CD14-positive monocyte (primary cell): ENCODE data around the gene SYTL1. TPM values are rescaled to one million over a fixed set of nuclear protein-coding genes. Genes with fewer than 3 reads are reported as not detected.

Experiments
- DNase-seq, 3 donors: peaks; one replicate each; pipeline ENCODE4 v3.0.0-alpha.2; 2011 to 2022
- H2AFZ ChIP-seq: 2 replicates; pipeline ENCODE4 v1.6.0; 2012; ENCODE audit warnings: mild to moderate bottlenecking, low read depth, low read length, inconsistent platforms; ENCODE audit not compliant: insufficient read depth, poor library complexity, severe bottlenecking
- H3K27ac ChIP-seq, 2 donors: 1 replicate in 1 of 2; 2 replicates in 1 of 2; pipeline ENCODE4 v1.5.1; 2012 to 2013; ENCODE audit warnings: low read length in 2 of 2, control low read depth in 1 of 2, inconsistent platforms in 1 of 2, low read depth in 1 of 2, mild to moderate bottlenecking in 1 of 2
- H3K27me3 ChIP-seq, 2 donors: one replicate each; pipeline versions ENCODE4 v1.6.0 to v1.6.1; 2011 to 2013; ENCODE audit warnings: low read length in 2 of 2; ENCODE audit not compliant: control insufficient read depth in 2 of 2, insufficient read depth in 2 of 2
- H3K36me3 ChIP-seq, 2 donors: replicated peaks in 1 of 2; 1 replicate in 1 of 2; 2 replicates in 1 of 2; pipeline versions ENCODE4 v1.5.1 to v1.6.1; 2012 to 2013; ENCODE audit warnings: low read length in 2 of 2, control low read depth in 1 of 2, inconsistent platforms in 1 of 2, mild to moderate bottlenecking in 1 of 2; ENCODE audit not compliant: insufficient read depth in 2 of 2, control insufficient read depth in 1 of 2
- H3K4me1 ChIP-seq, 2 donors: 1 replicate in 1 of 2; 2 replicates in 1 of 2; pipeline versions ENCODE4 v1.5.1 to v1.6.1; 2012 to 2013; ENCODE audit warnings: low read length in 2 of 2, control low read depth in 1 of 2, inconsistent platforms in 1 of 2, mild to moderate bottlenecking in 1 of 2, moderate library complexity in 1 of 2; ENCODE audit not compliant: insufficient read depth in 2 of 2, control insufficient read depth in 1 of 2
- H3K4me2 ChIP-seq: replicated peaks from 2 replicates; pipeline ENCODE3; 2012; ENCODE audit warnings: low read length, moderate library complexity, mild to moderate bottlenecking; ENCODE audit not compliant: poor library complexity, severe bottlenecking; ENCODE audit errors: extremely low read depth
- H3K4me3 ChIP-seq, 3 experiments: fragments of 200-600 bp in 1 of 3; sonication (generic) in 1 of 3; replicated peaks in 1 of 3; 1 replicate in 2 of 3; 2 replicates in 1 of 3; pipeline ENCODE4 v1.5.1; 2011 to 2013; ENCODE audit warnings: low read length in 3 of 3, mild to moderate bottlenecking in 3 of 3, control low read depth in 2 of 3, low read depth in 2 of 3, inconsistent platforms in 1 of 3, moderate library complexity in 1 of 3
- H3K79me2 ChIP-seq: 2 replicates; pipeline ENCODE4 v1.6.0; 2012; ENCODE audit warnings: mild to moderate bottlenecking, control low read depth, inconsistent platforms, low read length, moderate library complexity; ENCODE audit not compliant: insufficient read depth
- H3K9ac ChIP-seq: 2 replicates; pipeline ENCODE4 v1.6.0; 2017; ENCODE audit warnings: low read length, mild to moderate bottlenecking; ENCODE audit not compliant: insufficient read depth, poor library complexity, severe bottlenecking
- H3K9me3 ChIP-seq, 2 donors: replicated peaks in 1 of 2; 1 replicate in 1 of 2; 2 replicates in 1 of 2; pipeline versions ENCODE4 v1.5.1 to v1.6.1; 2012 to 2013; ENCODE audit warnings: low read length in 2 of 2, control low read depth in 1 of 2; ENCODE audit not compliant: control insufficient read depth in 1 of 2, insufficient read depth in 1 of 2
- H4K20me1 ChIP-seq: 2 replicates; pipeline ENCODE4 v1.6.0; 2012; ENCODE audit warnings: mild to moderate bottlenecking, low read length, control low read depth, moderate library complexity; ENCODE audit not compliant: insufficient read depth
- H3K27ac Mint-ChIP-seq, 7 donors: one replicate each; pipeline ENCODE4 v1.8.0; 2020; ENCODE audit warnings: mild to moderate bottlenecking in 7 of 7, mixed read lengths in 7 of 7, moderate library complexity in 6 of 7, inconsistent platforms in 2 of 7
- H3K27me3 Mint-ChIP-seq, 3 donors: one replicate each; pipeline ENCODE4 v1.8.0; 2021 to 2022; ENCODE audit warnings: low read depth in 3 of 3, mild to moderate bottlenecking in 3 of 3, mixed read lengths in 3 of 3, moderate library complexity in 3 of 3, inconsistent platforms in 1 of 3
- H3K36me3 Mint-ChIP-seq, 2 donors: one replicate each; pipeline ENCODE4 v1.8.0; 2020; ENCODE audit warnings: mixed read lengths in 2 of 2, inconsistent platforms in 1 of 2, mild to moderate bottlenecking in 1 of 2
- H3K4me1 Mint-ChIP-seq: one replicate; pipeline ENCODE4 v1.8.0; 2020; ENCODE audit warnings: mild to moderate bottlenecking, mixed read lengths
- H3K4me3 Mint-ChIP-seq, 2 donors: one replicate each; pipeline ENCODE4 v1.8.0; 2020; ENCODE audit warnings: mild to moderate bottlenecking in 2 of 2, mixed read lengths in 2 of 2, moderate library complexity in 1 of 2
- H3K9me3 Mint-ChIP-seq, 7 donors: one replicate each; pipeline ENCODE4 v1.8.0; 2020 to 2022; ENCODE audit warnings: mixed read lengths in 7 of 7, mild to moderate bottlenecking in 6 of 7, moderate library complexity in 6 of 7, inconsistent platforms in 2 of 7
- WGBS: methylation state at CpG from one replicate; pipeline ENCODE4 v1.1.5; 2013; ENCODE audit warnings: missing lambda C conversion rate; ENCODE audit not compliant: insufficient coverage; 5-methylcytosine and 5-hydroxymethylcytosine counted together
- intact Hi-C, 2 donors: fragments of 100-400 bp; cut with micrococcal nuclease; formaldehyde crosslinking; loops; one replicate each; pipeline versions ENCODE4 v1.15.0 to v1.15.1; 2023
- polyA plus RNA-seq, 3 donors: library from polyadenylated mRNA; depleted of rRNA in 1 of 3; unstranded in 2 of 3; stranded (reverse) in 1 of 3; fragments of 300-500 nt in 2 of 3; fragments of >200 nt in 1 of 3; fragmentation: Illumina TruSeq in 2 of 3; gene quantifications; 1 replicate in 2 of 3; 2 replicates in 1 of 3; pipeline ENCODE4 v1.2.3, GENCODE V29; 2012 to 2021
- TF ChIP-seq, protein P1 (sequence below): fragments of 200-600 bp; IDR thresholded peaks from one replicate; pipeline ENCODE4 v1.8.0; 2022; ENCODE audit warnings: antibody characterized with exemption, mild to moderate bottlenecking

The SYTL1 gene
- polyA plus RNA-seq, 3 donors: 26.9 to 95.8 (median 44.6) TPM

DNA sequence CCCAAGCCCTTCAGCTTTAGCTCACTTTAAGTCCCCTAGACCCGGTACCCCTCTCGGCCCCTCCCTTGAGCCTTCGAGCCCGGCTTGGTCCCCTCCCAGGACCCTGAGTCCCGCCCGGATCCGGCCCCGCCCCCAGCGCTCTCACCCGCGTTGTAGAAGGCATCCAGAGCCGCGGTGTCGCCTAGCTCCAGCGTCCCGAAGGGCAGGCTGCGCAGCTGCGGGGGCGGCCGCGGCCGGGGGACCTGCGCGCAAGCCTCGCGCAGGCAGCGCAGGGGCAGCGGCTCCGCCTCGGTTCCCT is 24.2 kb downstream of the SYTL1 start:
- Histone ChIP-seq H4K20me1 (peaks cover 7% of the 10 kb centered on the region), H2AFZ (peak overlapping the region; percentile 73), H3K4me3 (peak overlapping the region; percentile 64 to 84 (median 73)), H3K9me3 (no peaks in the 10 kb centered on the region), H3K27ac (peak overlapping the region; percentile 52 to 64), H3K27me3 (peaks cover 0 to 4% of the 10 kb centered on the region in 2 donors), H3K79me2 (no peaks in the 10 kb centered on the region), H3K4me2 (peak overlapping the region; percentile 97), H3K4me1 (peaks cover 56 to 67% of the 10 kb centered on the region in 2 donors), H3K36me3 (peaks cover 0 to 22% of the 10 kb centered on the region in 2 donors), H3K9ac (peak overlapping the region; percentile 63)
- under 1% methylated on average over 30 of the region's 30 CpGs for WGBS
- peak in 1 of 3 donors; percentile 23 for DNase-seq
- H3K4me3 Mint-ChIP-seq: peak overlapping the region; percentile 86 to 94
- H3K27ac Mint-ChIP-seq: peak overlapping the region; percentile 77 to 98 (median 93)
- intact Hi-C loops: loop anchor here in 1 of 2 donors (2.0 kb wide), 1 partner anchor 23 kb away; no protein-coding TSS in a partner anchor
- H3K27me3 Mint-ChIP-seq: peaks cover 5 to 11% (median 8%) of the 10 kb centered on the region in 3 donors
- peaks cover 64% of the 10 kb centered on the region for H3K4me1 Mint-ChIP-seq
- TF ChIP-seq, protein P1, sequence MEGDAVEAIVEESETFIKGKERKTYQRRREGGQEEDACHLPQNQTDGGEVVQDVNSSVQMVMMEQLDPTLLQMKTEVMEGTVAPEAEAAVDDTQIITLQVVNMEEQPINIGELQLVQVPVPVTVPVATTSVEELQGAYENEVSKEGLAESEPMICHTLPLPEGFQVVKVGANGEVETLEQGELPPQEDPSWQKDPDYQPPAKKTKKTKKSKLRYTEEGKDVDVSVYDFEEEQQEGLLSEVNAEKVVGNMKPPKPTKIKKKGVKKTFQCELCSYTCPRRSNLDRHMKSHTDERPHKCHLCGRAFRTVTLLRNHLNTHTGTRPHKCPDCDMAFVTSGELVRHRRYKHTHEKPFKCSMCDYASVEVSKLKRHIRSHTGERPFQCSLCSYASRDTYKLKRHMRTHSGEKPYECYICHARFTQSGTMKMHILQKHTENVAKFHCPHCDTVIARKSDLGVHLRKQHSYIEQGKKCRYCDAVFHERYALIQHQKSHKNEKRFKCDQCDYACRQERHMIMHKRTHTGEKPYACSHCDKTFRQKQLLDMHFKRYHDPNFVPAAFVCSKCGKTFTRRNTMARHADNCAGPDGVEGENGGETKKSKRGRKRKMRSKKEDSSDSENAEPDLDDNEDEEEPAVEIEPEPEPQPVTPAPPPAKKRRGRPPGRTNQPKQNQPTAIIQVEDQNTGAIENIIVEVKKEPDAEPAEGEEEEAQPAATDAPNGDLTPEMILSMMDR: no peak
- peaks cover 13 to 34% of the 10 kb centered on the region in 2 donors for H3K36me3 Mint-ChIP-seq
- no peaks in the 10 kb centered on the region for H3K9me3 Mint-ChIP-seq

DNA sequence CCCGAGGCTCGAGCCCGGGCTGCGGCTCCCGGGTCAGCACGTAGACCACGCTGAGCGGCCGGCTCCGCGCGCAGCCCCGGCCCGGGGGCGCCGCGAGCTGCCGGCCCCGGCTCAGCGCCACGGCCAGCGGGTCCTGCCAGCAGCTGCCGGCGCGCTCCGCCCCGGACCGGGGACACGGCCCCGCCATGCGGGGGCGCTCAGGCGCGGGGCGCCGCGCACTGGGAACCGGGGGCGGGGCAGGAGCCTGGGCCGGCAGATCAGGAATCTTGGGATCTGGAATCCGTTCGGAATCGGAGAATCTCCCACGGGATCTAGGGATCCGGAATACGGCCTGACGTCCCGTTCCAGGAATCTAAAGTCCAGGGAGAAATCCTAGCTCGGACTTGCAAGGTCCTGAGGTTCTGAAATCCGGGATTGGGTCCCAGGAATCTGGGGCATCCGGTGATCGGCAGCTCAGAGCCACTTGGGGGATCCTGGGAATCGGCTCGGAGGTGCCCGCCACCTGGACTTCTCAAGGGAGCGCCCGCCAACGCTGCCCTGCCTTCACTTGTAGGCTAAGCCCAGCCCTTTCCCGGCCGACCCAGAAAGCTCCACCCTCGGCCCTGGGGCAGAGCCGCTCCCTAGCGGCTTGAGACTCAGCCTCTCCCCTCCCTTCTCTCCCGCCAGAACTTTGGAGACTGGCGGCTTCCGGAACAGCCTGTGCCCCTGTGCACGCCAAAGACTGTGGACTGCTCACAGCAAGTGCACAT is 24.8 kb downstream of the SYTL1 start, which contains the start of gene MAP3K6:
Gene MAP3K6, minus strand, starts transcription at position 551 of the 749 bp plus-strand sequence. Its CDS starts 364 bp downstream, at position 187.
- Histone ChIP-seq H2AFZ (peak within 1 kb of the TSS; percentile 77), H4K20me1 (peaks cover 7% of the 10 kb centered on the region), H3K27ac (peak within 1 kb of the TSS; percentile 52 to 64), H3K27me3 (no peaks in the 10 kb centered on the region), H3K4me2 (peak within 1 kb of the TSS; percentile 97), H3K9ac (peak within 1 kb of the TSS; percentile 63), H3K4me3 (peak within 1 kb of the TSS; percentile 64 to 84 (median 73)), H3K9me3 (no peaks in the 10 kb centered on the region), H3K36me3 (peaks cover 0 to 22% of the 10 kb centered on the region in 2 donors), H3K4me1 (peaks cover 56 to 66% of the 10 kb centered on the region in 2 donors), H3K79me2 (no peaks in the 10 kb centered on the region)
- Mint-ChIP-seq H3K4me1 (peaks cover 62% of the 10 kb centered on the region), H3K27me3 (peaks cover 2 to 7% (median 3%) of the 10 kb centered on the region in 3 donors), H3K27ac (peak within 1 kb of the TSS; percentile 77 to 98 (median 93)), H3K4me3 (peak within 1 kb of the TSS; percentile 86 to 94), H3K9me3 (no peaks in the 10 kb centered on the region), H3K36me3 (peaks cover 12 to 28% of the 10 kb centered on the region in 2 donors)
- intact Hi-C loops: loop anchor here in 1 of 2 donors (2.0 kb wide), 1 partner anchor 22 kb away; no protein-coding TSS in a partner anchor
- TF ChIP-seq, protein P1: peak; percentile 40
- under 1% methylated on average over 65 of the region's 67 CpGs for WGBS
- DNase-seq: peak in 2 of 3 donors; percentile 31 to 41
